Activated CD4-positive, alpha-beta T cell treated with anti-CD3 and anti-CD28 coated beads for 36 hours (primary cell): Measurements from ENCODE around the gene CHKA. TPM values are rescaled to one million over a fixed set of nuclear protein-coding genes. Genes with fewer than 3 reads are reported as not detected.
A peak's percentile ranks its signal among the peaks of the same experiment; 100 is the strongest.

Experiments used
- ATAC-seq: fragments of 200-7000 bp; cut with Tn5 transposase; one replicate; pipeline ENCODE4 v1.10.0; 2021; ENCODE audit warnings: mild to moderate bottlenecking, moderate library complexity
- CTCF ChIA-PET: fragments of 350-600 bp; sonication (Branson Sonifier 250); formaldehyde crosslinking; loops from one replicate; lab custom pipeline; 2021; ENCODE audit warnings: antibody characterized with exemption; lab: Charles Lee
- POLR2A ChIA-PET: fragments of 350-600 bp; sonication (Branson Sonifier 250); formaldehyde crosslinking; loops from one replicate; lab custom pipeline; 2021; ENCODE audit warnings: antibody characterized with exemption, inconsistent platforms; lab: Charles Lee
- DNase-seq: peaks from one replicate; pipeline ENCODE4 v3.0.0-alpha.2; 2020
- H3K27ac Mint-ChIP-seq: one replicate; pipeline ENCODE4 v1.8.0; 2021; ENCODE audit warnings: mixed read lengths
- H3K27me3 Mint-ChIP-seq: one replicate; pipeline ENCODE4 v1.8.0; 2021; ENCODE audit warnings: mixed read lengths
- H3K36me3 Mint-ChIP-seq: one replicate; pipeline ENCODE4 v1.8.0; 2021; ENCODE audit warnings: low read depth, mixed read lengths
- H3K4me1 Mint-ChIP-seq: one replicate; pipeline ENCODE4 v1.8.0; 2021; ENCODE audit warnings: mixed read lengths
- H3K4me3 Mint-ChIP-seq: one replicate; pipeline ENCODE4 v1.8.0; 2021; ENCODE audit warnings: mild to moderate bottlenecking, moderate library complexity, mixed read lengths
- H3K9me3 Mint-ChIP-seq: one replicate; pipeline ENCODE4 v1.8.0; 2021; ENCODE audit warnings: low read depth, mixed read lengths
- intact Hi-C, 2 experiments: fragments of 100-400 bp; cut with DNase I in 1 of 2; cut with micrococcal nuclease in 1 of 2; formaldehyde crosslinking; loops; one replicate each; pipeline versions ENCODE4 v1.14.2 to v1.15.1; 2022 to 2024; cut with DNase I, micrococcal nuclease
- total RNA-seq, 2 experiments: library from RNA; stranded (reverse); gene quantifications; one replicate each; pipeline ENCODE4 v1.2.3, GENCODE V29; 2021

CHKA gene
- total RNA-seq: 1 to 10 TPM; 5.5 to 7.5 TPM

- H3K27me3 Mint-ChIP-seq: no peaks in the 10 kb centered on the region
- H3K4me3 Mint-ChIP-seq: peak within 1 kb of the TSS; percentile 71
- ChIA-PET CTCF (no interaction called here), POLR2A (no interaction called here)
- H3K4me1 Mint-ChIP-seq: peaks cover 7% of the 10 kb centered on the region
- no peaks in the 10 kb centered on the region for H3K9me3 Mint-ChIP-seq
- intact Hi-C loops: loop anchor here (1.0 to 10.0 kb wide), 11 partner anchors 21 to 721 kb away; partner anchors contain the start of genes CDK2AP2 (in 1 of the 2), CPT1A (in 1 of the 2), NDUFS8 (in 1 of the 2) and PPP1CA (in 1 of the 2)
- DNase-seq (peak; percentile 94), ATAC-seq (peak; percentile 97)
- H3K36me3 Mint-ChIP-seq: no peaks in the 10 kb centered on the region
- H3K27ac Mint-ChIP-seq: peak within 1 kb of the TSS; percentile 68
Measured at GRCh38 chr11:68121067-68121899, at the start of gene CHKA. CHKA (minus strand) TSS chr11:68121388; CDS start chr11:68121177, 211 bp downstream.

- Mint-ChIP-seq H3K4me3 (no peak overlapping the region), H3K27me3 (no peaks in the 10 kb centered on the region), H3K4me1 (no peaks in the 10 kb centered on the region), H3K9me3 (no peaks in the 10 kb centered on the region), H3K36me3 (peaks cover 18% of the 10 kb centered on the region), H3K27ac (no peak overlapping the region)
- POLR2A ChIA-PET: no interaction called here
- intact Hi-C loops: no loop called here
- ATAC-seq: no peak
- CTCF ChIA-PET: no interaction called here
- no peak for DNase-seq
Measured at GRCh38 chr11:68169442-68169841, 48.3 kb upstream of the CHKA start.

- Mint-ChIP-seq H3K9me3 (no peaks in the 10 kb centered on the region), H3K36me3 (peaks cover 16% of the 10 kb centered on the region), H3K27ac (no peak overlapping the region), H3K4me1 (no peaks in the 10 kb centered on the region), H3K27me3 (no peaks in the 10 kb centered on the region), H3K4me3 (no peak overlapping the region)
- DNase-seq (no peak), ATAC-seq (no peak)
- CTCF ChIA-PET: interaction anchor here (0.6 kb wide), 1 partner anchor 11 kb away, joined by 3 read pairs; no protein-coding TSS in a partner anchor
- intact Hi-C loops: no loop called here
- POLR2A ChIA-PET: interaction anchor here (0.7 kb wide), 1 partner anchor 21 kb away, joined by 3 read pairs; no protein-coding TSS in a partner anchor
Measured at GRCh38 chr11:68168694-68169093, 47.5 kb upstream of the CHKA start.

GRCh38 chr11:68167474-68167873 is 46.3 kb upstream of the CHKA start:
- H3K9me3 Mint-ChIP-seq: no peaks in the 10 kb centered on the region
- H3K27me3 Mint-ChIP-seq: no peaks in the 10 kb centered on the region
- peaks cover 16% of the 10 kb centered on the region for H3K36me3 Mint-ChIP-seq
- no peak overlapping the region for H3K27ac Mint-ChIP-seq
- ATAC-seq: no peak
- ChIA-PET CTCF (interaction anchor here (1.0 kb wide), 1 partner anchor 9 kb away, joined by 4 read pairs; no protein-coding TSS in a partner anchor), POLR2A (no interaction called here)
- H3K4me1 Mint-ChIP-seq: no peaks in the 10 kb centered on the region
- DNase-seq: no peak
- intact Hi-C loops: no loop called here
- H3K4me3 Mint-ChIP-seq: no peak overlapping the region

- no peak overlapping the region for H3K27ac Mint-ChIP-seq
- ATAC-seq (no peak), DNase-seq (no peak)
- CTCF ChIA-PET: interaction anchor here (0.7 to 1.0 kb wide), 2 partner anchors 9 to 493 kb away, joined by 3 to 4 read pairs; partner anchors contain the start of gene ALDH3B2
- intact Hi-C loops: no loop called here
- H3K27me3 Mint-ChIP-seq: no peaks in the 10 kb centered on the region
- peaks cover 16% of the 10 kb centered on the region for H3K36me3 Mint-ChIP-seq
- no peaks in the 10 kb centered on the region for H3K4me1 Mint-ChIP-seq
- H3K4me3 Mint-ChIP-seq: no peak overlapping the region
- POLR2A ChIA-PET: no interaction called here
- no peaks in the 10 kb centered on the region for H3K9me3 Mint-ChIP-seq
Measured at GRCh38 chr11:68166969-68167368, 45.8 kb upstream of the CHKA start.

- CTCF ChIA-PET: no interaction called here
- Mint-ChIP-seq H3K36me3 (peaks cover 19% of the 10 kb centered on the region), H3K4me3 (no peak overlapping the region), H3K9me3 (no peaks in the 10 kb centered on the region), H3K4me1 (no peaks in the 10 kb centered on the region), H3K27me3 (no peaks in the 10 kb centered on the region), H3K27ac (no peak overlapping the region)
- POLR2A ChIA-PET: no interaction called here
- ATAC-seq (no peak), DNase-seq (no peak)
- intact Hi-C loops: no loop called here
Measured at GRCh38 chr11:68165601-68166000, 44.4 kb upstream of the CHKA start.

- intact Hi-C loops: no loop called here
- CTCF ChIA-PET: interaction anchor here (1.0 kb wide), 1 partner anchor 45 kb away, joined by 5 read pairs; no protein-coding TSS in a partner anchor
- Mint-ChIP-seq H3K9me3 (no peaks in the 10 kb centered on the region), H3K4me3 (no peak overlapping the region), H3K27me3 (no peaks in the 10 kb centered on the region), H3K27ac (no peak overlapping the region), H3K36me3 (peaks cover 16% of the 10 kb centered on the region), H3K4me1 (peaks cover 3% of the 10 kb centered on the region)
- POLR2A ChIA-PET: no interaction called here
- DNase-seq: no peak
- ATAC-seq: no peak
Measured at GRCh38 chr11:68164437-68164836, 43.2 kb upstream of the CHKA start.

GRCh38 chr11:68163691-68164090 is 42.5 kb upstream of the CHKA start:
- Mint-ChIP-seq H3K9me3 (no peaks in the 10 kb centered on the region), H3K36me3 (peaks cover 16% of the 10 kb centered on the region), H3K4me1 (peaks cover 3% of the 10 kb centered on the region), H3K27ac (no peak overlapping the region), H3K27me3 (no peaks in the 10 kb centered on the region), H3K4me3 (no peak overlapping the region)
- intact Hi-C loops: no loop called here
- CTCF ChIA-PET: interaction anchor here (0.5 kb wide), 1 partner anchor 16 kb away, joined by 3 read pairs; no protein-coding TSS in a partner anchor
- POLR2A ChIA-PET: no interaction called here
- ATAC-seq (no peak), DNase-seq (no peak)

- intact Hi-C loops: no loop called here
- no peak overlapping the region for H3K4me3 Mint-ChIP-seq
- H3K27ac Mint-ChIP-seq: no peak overlapping the region
- H3K9me3 Mint-ChIP-seq: no peaks in the 10 kb centered on the region
- DNase-seq: no peak
- no peak for ATAC-seq
- POLR2A ChIA-PET: no interaction called here
- H3K4me1 Mint-ChIP-seq: peaks cover 3% of the 10 kb centered on the region
- no peaks in the 10 kb centered on the region for H3K27me3 Mint-ChIP-seq
- CTCF ChIA-PET: no interaction called here
- H3K36me3 Mint-ChIP-seq: peaks cover 11% of the 10 kb centered on the region
Measured at GRCh38 chr11:68160100-68160695, 39.0 kb upstream of the CHKA start.

- Mint-ChIP-seq H3K9me3 (no peaks in the 10 kb centered on the region), H3K27ac (no peak overlapping the region), H3K36me3 (peaks cover 11% of the 10 kb centered on the region), H3K4me1 (peaks cover 3% of the 10 kb centered on the region), H3K27me3 (no peaks in the 10 kb centered on the region), H3K4me3 (no peak overlapping the region)
- no peak for ATAC-seq
- no peak for DNase-seq
- ChIA-PET POLR2A (no interaction called here), CTCF (no interaction called here)
- intact Hi-C loops: no loop called here
Measured at GRCh38 chr11:68159665-68160064, 38.5 kb upstream of the CHKA start.

GRCh38 chr11:68159161-68159560 is 38.0 kb upstream of the CHKA start:
- no peaks in the 10 kb centered on the region for H3K9me3 Mint-ChIP-seq
- intact Hi-C loops: no loop called here

More at GRCh38 chr11:68159161-68159560, 38.0 kb upstream of the CHKA start:
- CTCF ChIA-PET: no interaction called here
- POLR2A ChIA-PET: no interaction called here
- ATAC-seq (no peak), DNase-seq (no peak)
- Mint-ChIP-seq H3K4me3 (no peak overlapping the region), H3K4me1 (peaks cover 3% of the 10 kb centered on the region), H3K36me3 (peaks cover 11% of the 10 kb centered on the region), H3K27ac (no peak overlapping the region), H3K27me3 (no peaks in the 10 kb centered on the region)
